GM06990 (cell line): ENCODE measurements around the gene FAM228A.
A peak's percentile ranks its signal among the peaks of the same experiment; 100 is the strongest.

Source experiments
- DNase-seq: peaks from one replicate; pipeline ENCODE4 v3.0.0-alpha.2; 2011; ENCODE audit not compliant: insufficient read length; ENCODE audit errors: extremely low read depth
- H3K27me3 ChIP-seq: replicated peaks from 2 replicates; pipeline ENCODE4 v1.6.0; 2011; ENCODE audit warnings: low read length; ENCODE audit not compliant: control insufficient read depth, insufficient read depth
- H3K36me3 ChIP-seq: 2 replicates; pipeline ENCODE4 v1.5.1; 2011; ENCODE audit warnings: low read length; ENCODE audit not compliant: control insufficient read depth, insufficient read depth
- H3K4me3 ChIP-seq: replicated peaks from 2 replicates; pipeline ENCODE4 v1.5.1; 2011; ENCODE audit warnings: low read depth, mild to moderate bottlenecking, control low read depth, low read length
- CTCF ChIP-seq: IDR thresholded peaks from 2 replicates; pipeline ENCODE4 v1.5.1; 2011; ENCODE audit warnings: low read length, control low read depth, mild to moderate bottlenecking, inconsistent platforms; ENCODE audit not compliant: insufficient read depth, poor library complexity, severe bottlenecking

The FAM228A gene

DNA sequence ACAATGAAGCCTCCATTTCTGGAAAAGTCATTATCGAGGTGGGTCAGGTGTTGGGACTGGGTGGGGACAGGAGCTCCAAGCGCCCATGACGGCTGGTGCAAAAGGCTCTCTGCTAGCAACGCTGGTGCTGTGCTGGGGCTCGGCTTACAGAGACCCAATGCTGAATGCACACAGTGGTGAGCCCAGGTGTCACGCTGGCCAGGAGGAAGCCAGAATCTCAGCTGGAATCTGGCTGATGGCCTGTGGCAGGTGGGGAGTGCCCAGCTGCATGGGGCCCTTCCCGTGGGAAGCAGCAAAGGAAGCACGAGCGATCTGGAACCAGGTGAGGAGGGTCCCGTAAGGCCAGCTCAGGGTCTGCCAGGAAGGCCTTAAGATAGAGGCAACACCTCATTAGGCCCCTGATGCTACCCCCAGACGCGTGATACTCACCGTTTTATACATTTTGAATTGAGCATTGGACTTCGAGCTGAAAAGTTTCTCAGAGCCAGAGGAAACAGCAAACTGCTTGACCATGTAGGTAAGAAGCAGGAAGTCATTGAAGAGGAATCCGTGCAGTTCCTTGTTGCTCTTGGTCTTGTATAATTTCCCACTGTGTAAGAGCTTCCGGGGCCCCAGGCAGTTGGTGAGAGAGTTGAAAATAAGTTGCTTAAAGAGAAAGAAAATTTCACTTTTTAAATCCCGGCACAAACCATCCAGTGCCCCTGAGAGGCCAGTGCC, 34.7 kb downstream of the FAM228A start:
- H3K36me3 ChIP-seq: peaks cover 46% of the 10 kb centered on the region
- no peak for DNase-seq
- H3K4me3 ChIP-seq: no peak overlapping the region
- TF ChIP-seq CTCF: no peak
- no peaks in the 10 kb centered on the region for H3K27me3 ChIP-seq

DNA sequence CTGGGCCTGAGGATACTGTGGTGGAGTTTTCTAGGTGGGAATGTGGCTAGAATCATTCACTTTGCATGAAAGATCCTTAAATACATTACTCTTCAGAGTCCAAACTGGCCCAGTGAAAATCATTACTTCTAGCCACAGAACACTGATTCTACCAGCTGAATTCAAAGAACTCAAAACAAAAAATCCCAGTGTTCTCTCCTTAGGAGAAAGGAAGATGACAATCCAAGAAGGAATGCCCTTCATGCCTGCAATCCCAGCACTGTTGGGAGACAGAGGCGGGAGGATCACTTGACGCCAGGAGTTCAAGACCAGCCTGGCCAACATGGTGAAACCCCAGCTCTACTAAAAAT, 35.2 kb downstream of the FAM228A start:
- Histone ChIP-seq H3K36me3 (peaks cover 43% of the 10 kb centered on the region), H3K4me3 (no peak overlapping the region), H3K27me3 (no peaks in the 10 kb centered on the region)
- no peak for DNase-seq
- no peak for TF ChIP-seq CTCF

DNA sequence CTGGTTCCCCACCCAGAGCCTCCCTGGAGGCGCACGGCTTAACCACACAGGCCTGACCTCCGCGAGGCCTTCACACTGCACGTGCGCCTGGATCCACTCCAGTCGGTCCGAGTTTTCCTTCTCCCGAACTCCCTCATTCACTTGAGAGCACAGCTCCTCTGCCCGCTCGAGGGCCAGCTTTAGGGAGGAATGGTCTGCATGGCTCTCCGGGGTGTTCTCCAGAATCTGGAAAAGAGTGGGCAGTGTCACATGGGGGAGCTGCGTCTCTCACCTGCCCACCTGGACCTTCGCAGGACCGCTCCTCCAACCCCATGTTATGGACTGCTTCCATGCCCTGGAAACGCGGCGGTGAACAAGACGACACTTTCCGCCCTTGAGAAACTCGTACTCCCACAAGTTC, 35.9 kb downstream of the FAM228A start:
- TF ChIP-seq CTCF: no peak
- Histone ChIP-seq H3K27me3 (no peaks in the 10 kb centered on the region), H3K36me3 (peaks cover 41% of the 10 kb centered on the region), H3K4me3 (no peak overlapping the region)
- no peak for DNase-seq

DNA sequence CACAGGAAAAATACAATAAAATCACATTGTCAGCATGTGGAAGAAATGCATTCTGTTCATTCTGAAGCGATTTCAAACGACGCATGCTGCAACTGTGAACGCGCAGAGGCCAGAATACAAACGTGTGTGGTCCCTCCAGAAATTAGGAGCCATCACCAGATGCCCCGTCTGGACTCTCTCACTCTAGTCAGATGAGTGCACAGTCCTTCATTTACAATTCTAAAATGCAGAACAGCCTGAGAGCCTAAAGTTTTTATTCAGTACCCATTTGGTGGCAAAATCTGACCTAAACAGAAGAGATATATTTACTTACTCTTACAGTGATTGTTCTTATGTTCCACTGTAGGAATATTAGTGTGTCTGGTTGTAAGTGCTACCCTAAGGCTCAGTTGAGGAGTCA, 36.6 kb downstream of the FAM228A start:
- Histone ChIP-seq H3K4me3 (no peak overlapping the region), H3K36me3 (peaks cover 42% of the 10 kb centered on the region), H3K27me3 (no peaks in the 10 kb centered on the region)
- no peak for DNase-seq
- TF ChIP-seq CTCF: no peak

GRCh38 chr2:24214880-24215279, 40.0 kb downstream of the FAM228A start:
- no peak for TF ChIP-seq CTCF
- H3K27me3 ChIP-seq: no peaks in the 10 kb centered on the region
- DNase-seq: peak; percentile 71
- H3K4me3 ChIP-seq: no peak overlapping the region
- H3K36me3 ChIP-seq: peaks cover 22% of the 10 kb centered on the region

DNA sequence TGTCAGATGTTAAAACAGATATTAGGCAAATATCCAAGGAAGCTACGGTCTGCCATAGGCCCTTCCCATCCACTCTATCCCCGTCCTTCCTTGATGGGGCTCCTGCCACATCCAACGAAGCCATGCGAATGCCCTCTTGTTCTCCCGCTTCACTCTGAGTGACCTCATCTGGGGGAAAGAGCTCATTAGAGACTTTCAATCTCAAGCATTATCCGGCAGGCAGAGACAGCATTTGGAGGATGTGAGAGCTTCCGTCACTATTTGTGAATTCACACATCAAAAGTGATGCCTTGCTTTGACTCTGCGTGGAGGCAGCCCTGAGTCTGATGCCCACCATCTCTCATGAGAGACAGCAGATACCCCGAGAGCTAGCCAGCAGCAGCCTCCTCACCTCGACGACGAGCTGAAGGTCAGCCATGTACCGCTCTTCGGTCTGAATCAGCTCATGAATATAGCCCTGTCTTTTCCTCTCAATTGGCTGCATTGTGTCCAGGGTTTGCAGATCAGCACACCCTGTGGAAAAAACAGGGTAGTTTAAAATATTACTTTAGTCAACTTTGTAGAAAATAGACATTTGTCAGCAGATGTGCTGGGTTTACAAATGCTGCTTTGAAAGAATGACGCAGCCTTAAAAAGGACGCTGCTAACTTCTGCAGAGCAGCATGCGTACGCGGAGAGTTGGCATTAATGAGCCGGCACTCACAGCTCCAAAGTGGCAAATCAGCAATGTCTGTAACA, 45.9 kb downstream of the FAM228A start:
- no peak for DNase-seq
- H3K36me3 ChIP-seq: peaks cover 14% of the 10 kb centered on the region
- no peak for TF ChIP-seq CTCF
- H3K4me3 ChIP-seq: no peak overlapping the region
- no peaks in the 10 kb centered on the region for H3K27me3 ChIP-seq
